Measurements from ENCODE around the gene HS1BP3.

The HS1BP3 gene

GRCh38 chr2:20570249-20570648 lies 80.6 kb downstream of the HS1BP3 start:
- H3K4me3 ChIP-seq = no peak overlapping the region
- peak overlapping the region in 5 of 21 experiments; percentile 14 to 88 (median 70) for H3K27ac ChIP-seq

GRCh38 chr2:20569464-20570223 lies 81.3 kb downstream of the HS1BP3 start:
- Histone ChIP-seq H3K27ac (peak overlapping the region in 17 of 21 experiments; percentile 8 to 88 (median 51)), H3K4me3 (no peak overlapping the region)

GRCh38 chr2:20568501-20569463 lies 82.1 kb downstream of the HS1BP3 start:
- H3K27ac ChIP-seq = peak overlapping the region in 17 of 21 experiments; percentile 0 to 88 (median 52)

GRCh38 chr2:20567926-20568179 lies 83.0 kb downstream of the HS1BP3 start:
- H3K27ac ChIP-seq = peak overlapping the region in 13 of 21 experiments; percentile 0 to 88 (median 52)
- H3K4me3 ChIP-seq = no peak overlapping the region

More at GRCh38 chr2:20568501-20569463, 82.1 kb downstream of the HS1BP3 start:
- H3K4me3 ChIP-seq = no peak overlapping the region
